ENCODE measurements around the gene TAGLN. TPM values are rescaled to one million over a fixed set of nuclear protein-coding genes. Genes with fewer than 3 reads are reported as not detected.

TAGLN gene
- 1,988 TPM for total RNA-seq

DNA sequence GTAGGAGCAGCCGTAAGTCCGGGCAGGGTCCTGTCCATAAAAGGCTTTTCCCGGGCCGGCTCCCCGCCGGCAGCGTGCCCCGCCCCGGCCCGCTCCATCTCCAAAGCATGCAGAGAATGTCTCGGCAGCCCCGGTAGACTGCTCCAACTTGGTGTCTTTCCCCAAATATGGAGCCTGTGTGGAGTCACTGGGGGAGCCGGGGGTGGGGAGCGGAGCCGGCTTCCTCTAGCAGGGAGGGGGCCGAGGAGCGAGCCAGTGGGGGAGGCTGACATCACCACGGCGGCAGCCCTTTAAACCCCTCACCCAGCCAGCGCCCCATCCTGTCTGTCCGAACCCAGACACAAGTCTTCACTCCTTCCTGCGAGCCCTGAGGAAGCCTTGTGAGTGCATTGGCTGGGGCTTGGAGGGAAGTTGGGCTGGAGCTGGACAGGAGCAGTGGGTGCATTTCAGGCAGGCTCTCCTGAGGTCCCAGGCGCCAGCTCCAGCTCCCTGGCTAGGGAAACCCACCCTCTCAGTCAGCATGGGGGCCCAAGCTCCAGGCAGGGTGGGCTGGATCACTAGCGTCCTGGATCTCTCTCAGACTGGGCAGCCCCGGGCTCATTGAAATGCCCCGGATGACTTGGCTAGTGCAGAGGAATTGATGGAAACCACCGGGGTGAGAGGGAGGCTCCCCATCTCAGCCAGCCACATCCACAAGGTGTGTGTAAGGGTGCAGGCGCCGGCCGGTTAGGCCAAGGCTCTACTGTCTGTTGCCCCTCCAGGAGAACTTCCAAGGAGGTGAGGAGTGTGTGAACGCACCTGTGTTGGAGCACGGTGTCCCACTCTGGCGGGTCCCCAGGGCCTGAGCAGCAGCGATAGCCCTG, at the start of gene TAGLN:
TAGLN (plus strand) TSS at position 318 of the 863 bp plus-strand sequence. CDS start 3,644 bp downstream, outside the sequence.
- intact Hi-C loops (cut with DNase I) = no loop called here
- DNase-seq (ENCODE audit: low spot score) (peak; percentile 85), ATAC-seq (peak; percentile 83)

DNA sequence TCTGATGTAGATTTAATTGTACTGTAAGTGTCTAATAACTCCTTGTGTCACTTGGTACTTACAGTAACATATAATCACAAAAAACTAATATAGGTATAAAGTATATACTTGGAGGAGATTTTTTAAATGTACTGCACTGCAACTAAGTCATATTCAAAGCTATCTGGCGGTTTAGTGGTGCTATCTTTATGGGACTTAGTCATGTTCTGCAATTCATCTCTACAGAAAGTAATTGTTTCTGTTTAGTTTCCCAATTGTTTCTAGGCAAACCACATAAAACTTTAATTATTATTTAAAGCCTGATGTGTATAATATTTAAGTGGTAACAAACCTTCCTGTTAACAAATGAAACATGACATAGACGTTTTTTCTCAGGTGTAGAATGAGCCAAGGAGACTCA, 47.1 kb upstream of the TAGLN start:
- ATAC-seq (no peak), DNase-seq (ENCODE audit: low spot score) (no peak)
- intact Hi-C loops (cut with DNase I) = no loop called here

DNA sequence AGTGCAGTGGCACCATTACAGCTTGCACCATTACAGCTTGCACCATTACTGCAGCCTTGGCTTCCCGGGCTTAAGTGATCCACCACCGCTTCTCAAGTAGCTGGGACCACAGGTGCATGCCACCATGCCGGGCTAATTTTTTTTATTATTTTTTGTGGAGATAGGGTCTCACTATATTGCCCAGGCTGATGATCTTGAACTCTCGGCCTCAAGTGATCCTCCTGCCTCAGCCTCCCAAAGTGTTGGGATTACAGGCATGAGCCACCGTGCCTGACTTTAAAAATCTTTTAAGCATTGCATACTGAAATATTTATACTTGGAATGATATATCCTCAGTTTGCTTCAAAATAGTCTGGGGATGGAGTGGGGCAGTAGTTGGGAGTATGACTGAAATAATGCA, 44.7 kb upstream of the TAGLN start:
- intact Hi-C loops (cut with DNase I) = no loop called here
- no peak for DNase-seq (ENCODE audit: low spot score)
- no peak for ATAC-seq

DNA sequence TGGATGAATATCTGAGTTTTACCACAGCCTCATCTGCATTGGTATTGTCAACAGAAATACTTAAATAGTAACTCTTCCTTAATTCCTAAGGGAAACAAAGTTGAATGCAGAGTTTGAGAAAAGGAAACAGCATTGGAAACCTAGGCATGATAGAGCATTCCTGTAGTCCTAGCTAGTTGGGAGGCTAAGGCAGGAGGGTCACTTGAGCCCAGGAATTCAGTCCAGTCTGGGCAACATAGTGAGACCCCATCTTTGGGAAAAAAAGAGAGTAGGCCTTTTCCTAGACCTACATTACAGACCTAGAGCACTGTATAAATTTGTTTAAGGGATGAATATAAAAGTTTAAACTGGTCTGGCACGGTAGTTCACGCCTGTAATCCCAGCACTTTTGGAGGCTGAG, 41.7 kb upstream of the TAGLN start:
- DNase-seq (ENCODE audit: low spot score) (no peak), ATAC-seq (no peak)
- intact Hi-C loops (cut with DNase I) = no loop called here

DNA sequence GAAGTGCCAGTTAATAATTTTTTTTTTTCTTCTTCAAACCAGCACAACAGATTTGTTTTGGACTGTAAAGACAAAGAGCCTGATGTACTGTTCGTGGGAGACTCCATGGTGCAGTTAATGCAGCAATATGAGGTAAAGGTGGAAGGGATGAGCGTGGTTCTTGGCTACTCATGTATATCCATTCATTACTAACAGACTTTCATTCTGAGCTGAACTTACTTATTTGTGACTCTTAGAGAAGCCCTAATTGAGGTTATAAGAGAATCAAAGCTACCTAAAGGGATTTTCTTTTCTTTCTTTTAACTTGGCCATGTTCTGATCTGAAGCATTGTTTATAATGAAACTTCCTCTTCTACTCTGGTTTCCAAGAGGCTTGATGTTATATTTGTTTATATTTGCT, 39.3 kb upstream of the TAGLN start:
- intact Hi-C loops (cut with DNase I) = no loop called here
- no peak for ATAC-seq
- no peak for DNase-seq (ENCODE audit: low spot score)

DNA sequence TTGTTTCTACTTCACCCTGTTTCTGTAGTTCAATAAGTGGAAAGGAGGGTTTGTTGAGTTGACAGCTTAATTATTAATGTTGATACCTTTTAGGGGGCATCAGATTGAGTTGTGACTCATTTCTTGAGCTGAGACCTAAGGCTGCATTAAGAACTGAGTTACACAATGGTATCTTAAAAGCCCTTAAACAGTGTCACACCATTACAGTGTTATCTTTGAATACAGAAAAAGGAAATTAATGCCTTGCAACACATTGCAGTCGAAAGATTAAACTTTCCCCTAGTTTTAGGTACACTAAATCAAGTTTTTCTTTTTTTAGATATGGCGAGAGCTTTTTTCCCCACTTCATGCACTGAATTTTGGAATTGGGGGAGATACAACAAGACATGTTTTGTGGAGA, 38.3 kb upstream of the TAGLN start:
- ATAC-seq = no peak
- DNase-seq (ENCODE audit: low spot score) = no peak
- intact Hi-C loops (cut with DNase I) = no loop called here

DNA sequence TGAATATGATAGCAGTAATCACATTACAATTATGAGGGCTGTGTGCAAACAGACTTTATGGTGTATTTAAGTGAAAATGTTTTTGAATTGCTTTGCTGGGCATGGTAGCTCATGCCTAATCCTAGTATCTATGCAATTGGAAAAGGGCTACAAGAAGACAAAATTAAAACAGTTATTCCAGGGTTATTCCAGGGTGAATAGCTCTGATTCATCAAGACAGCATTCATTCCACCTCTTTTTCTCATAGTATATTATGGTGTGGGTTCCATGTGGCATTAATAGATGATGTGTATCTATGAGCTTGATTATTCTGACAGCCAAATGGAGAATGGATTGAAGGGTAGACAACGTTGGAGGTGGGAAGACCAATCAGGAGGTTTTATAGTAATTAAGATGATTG, 32.7 kb upstream of the TAGLN start:
- intact Hi-C loops (cut with DNase I) = no loop called here
- DNase-seq (ENCODE audit: low spot score) = no peak
- ATAC-seq = no peak

DNA sequence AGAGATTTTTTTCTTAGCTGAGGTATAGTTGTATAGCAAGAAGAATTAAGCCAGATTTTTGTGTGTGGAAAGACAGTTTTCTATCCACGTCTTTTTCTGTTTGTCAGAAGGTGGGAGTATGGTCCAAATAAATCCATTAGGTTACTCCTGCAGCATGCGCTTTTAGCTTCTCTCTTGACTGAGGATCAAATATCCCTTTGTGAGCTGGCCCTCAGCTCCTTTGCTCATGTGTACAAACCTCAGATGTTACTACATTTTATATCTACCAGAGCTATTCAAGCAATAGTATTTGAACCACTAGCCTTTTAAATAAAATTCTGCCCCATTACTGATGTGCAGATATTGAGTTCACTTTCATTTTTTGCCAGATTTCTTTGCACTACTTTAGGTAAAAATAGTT, 29.4 kb upstream of the TAGLN start:
- ATAC-seq (no peak), DNase-seq (ENCODE audit: low spot score) (no peak)
- intact Hi-C loops (cut with DNase I) = no loop called here

DNA sequence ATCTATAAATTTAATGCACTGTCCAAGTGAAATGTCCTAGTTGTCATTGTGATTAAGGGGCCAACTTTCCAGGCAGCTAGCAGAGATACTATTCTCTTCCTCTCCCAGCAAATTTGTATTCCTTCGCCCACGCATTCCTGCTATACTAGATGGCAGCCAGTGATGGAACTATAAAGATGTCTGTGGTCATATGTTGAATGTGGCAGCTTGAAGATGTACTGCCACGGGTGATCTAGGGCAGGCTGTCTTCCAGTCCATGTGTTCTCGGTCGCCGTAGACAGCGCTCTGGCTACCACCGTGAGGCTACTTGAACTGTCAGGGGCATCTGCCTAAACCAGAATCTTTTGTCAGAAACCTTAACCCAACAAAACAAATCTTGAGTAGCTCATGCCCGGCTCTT, 29.0 kb upstream of the TAGLN start:
- no peak for DNase-seq (ENCODE audit: low spot score)
- no peak for ATAC-seq
- intact Hi-C loops (cut with DNase I) = no loop called here

DNA sequence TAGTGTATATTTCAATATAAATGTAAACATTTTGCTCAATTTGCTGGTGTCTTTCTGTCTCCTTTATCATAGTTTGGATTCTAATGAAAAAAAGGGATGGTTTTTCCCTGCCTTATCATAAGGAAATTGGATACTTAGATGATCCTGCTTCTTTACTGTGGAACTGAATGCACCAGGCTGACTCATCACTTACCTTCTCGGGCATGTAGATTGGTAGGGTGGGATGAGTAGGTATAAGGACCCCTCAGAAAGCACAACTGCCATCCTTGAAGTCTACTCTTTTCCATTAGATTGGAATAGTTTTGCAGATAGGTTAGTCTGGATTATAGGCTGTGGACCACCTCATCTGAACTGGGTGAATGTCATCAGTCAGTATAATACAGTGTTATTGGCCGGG, 28.2 kb upstream of the TAGLN start:
- intact Hi-C loops (cut with DNase I) = no loop called here
- ATAC-seq = peak; percentile 28
- no peak for DNase-seq (ENCODE audit: low spot score)

DNA sequence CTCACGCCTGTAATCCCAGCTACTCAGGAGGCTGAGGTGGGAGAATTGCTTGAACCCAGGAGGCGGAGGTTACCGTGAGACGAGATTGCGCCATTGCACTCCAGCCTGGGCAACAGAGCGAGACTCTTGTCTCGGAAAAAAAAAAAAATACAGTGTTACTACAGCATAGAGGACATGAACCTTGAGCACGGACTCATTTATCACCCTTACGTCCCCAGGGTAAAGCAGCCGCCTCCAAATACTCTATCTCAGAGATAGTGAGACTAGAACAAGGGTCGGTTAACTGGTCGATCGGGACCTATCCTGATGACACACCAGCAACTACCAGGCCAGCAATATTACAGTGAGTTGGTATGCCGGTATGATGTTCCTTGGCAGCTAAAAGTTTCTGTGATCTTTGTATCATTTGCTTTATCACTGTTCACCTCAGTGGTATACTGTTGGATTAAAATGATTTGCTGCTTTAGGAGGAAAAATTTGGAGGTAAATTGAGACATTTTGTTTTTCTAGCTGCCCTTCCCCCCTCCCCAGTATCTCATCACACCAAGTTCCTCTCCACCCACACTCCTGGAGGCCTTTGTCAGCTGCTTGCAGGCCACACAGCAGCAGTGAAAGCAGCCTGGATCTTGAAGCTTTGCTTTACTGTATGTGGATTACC, 27.6 kb upstream of the TAGLN start:
- ATAC-seq (peak; percentile 51), DNase-seq (ENCODE audit: low spot score) (no peak)
- intact Hi-C loops (cut with DNase I) = no loop called here

DNA sequence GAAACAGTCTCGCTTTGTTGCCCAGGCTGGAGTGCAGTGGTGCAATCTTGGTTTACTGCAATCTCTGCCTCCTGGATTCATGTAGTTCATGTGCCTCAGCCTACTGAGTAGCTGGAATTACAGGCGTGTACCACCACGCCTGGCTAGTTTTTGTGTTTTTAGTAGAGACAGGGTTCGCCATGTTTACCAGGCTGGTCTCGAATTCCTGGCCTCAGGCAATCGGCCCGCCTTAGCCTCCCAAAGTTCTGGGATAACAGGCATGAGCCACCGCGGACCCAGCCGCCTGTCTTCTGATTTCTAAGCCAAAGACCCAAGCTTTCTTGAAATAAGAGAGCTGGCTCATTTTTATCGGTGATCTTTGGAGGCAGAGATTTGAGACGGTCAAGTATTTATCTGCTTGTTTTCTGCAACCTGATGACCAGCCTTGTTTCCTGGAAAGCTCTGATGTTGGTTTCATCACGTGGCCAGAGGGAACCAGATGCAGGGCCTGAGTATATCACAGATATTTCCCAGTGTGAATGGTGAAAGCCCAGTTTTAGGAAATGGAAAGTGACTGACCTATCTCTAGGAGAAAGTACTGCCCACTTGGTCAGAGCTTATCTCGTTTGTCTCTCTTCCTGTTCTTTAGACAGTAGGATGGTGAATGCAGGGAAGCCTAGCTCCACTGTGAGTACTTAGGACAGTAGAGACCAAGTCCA, 26.3 kb upstream of the TAGLN start:
- DNase-seq (ENCODE audit: low spot score) = no peak
- ATAC-seq = no peak
- intact Hi-C loops (cut with DNase I) = no loop called here

DNA sequence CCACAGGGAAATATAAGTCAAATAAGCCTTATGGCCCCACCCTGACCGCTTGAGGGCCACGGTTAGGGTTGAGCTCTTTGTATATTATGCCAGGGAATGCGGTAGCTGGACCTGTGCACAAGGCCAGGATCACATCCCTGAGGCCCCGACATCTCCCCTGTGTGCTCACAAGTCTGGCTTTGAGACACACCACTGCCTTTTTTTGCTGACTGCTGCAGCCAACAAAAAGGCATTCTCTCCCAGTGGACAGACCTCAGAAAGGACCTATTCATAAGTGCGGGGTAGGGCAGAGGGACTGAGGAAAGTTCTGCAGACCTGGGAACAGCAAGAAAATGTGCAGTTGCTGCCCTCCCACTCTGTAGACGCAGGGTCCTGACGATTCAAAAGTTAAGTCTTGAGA, 24.1 kb upstream of the TAGLN start:
- no peak for DNase-seq (ENCODE audit: low spot score)
- ATAC-seq = no peak
- intact Hi-C loops (cut with DNase I) = no loop called here

DNA sequence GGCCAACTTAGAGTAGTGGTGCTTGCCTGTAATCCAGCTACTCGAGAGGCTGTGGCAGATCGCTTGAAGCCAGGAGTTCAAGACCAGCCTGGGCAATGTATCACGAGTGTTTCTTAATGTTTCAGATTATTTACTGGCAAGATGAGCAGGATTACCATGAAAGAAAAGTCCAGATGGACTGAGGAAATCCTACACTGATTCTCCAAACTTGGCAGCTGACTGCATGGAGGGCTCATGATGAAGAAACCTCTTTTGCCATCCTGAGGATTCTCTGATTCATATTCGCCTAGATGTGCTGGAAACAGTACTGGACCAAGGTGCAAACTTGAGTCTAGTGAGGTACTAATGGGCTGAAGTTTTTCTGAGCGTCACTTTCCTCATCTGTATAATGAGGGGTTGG, 23.4 kb upstream of the TAGLN start:
- DNase-seq (ENCODE audit: low spot score) (no peak), ATAC-seq (no peak)
- intact Hi-C loops (cut with DNase I) = no loop called here

DNA sequence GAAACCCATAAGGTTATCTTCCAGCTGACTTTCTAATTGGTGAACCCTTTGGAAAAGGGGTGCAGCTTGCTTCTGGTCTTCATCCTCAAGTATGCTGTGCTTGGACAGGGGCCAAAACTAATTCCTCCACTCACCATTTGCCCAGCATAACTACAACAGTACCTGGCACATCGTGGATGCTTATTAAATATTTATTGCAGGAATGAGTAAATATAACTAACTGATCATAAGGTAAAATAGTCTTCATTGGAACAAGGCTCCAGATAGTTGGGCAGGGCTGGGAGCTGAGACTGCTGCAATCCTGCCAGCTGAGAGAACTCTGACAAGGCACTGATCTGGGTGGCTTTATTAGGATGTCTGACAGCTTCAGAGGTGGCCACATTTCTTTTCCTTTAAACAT, 23.0 kb upstream of the TAGLN start:
- ATAC-seq = no peak
- intact Hi-C loops (cut with DNase I) = no loop called here
- DNase-seq (ENCODE audit: low spot score) = no peak

DNA sequence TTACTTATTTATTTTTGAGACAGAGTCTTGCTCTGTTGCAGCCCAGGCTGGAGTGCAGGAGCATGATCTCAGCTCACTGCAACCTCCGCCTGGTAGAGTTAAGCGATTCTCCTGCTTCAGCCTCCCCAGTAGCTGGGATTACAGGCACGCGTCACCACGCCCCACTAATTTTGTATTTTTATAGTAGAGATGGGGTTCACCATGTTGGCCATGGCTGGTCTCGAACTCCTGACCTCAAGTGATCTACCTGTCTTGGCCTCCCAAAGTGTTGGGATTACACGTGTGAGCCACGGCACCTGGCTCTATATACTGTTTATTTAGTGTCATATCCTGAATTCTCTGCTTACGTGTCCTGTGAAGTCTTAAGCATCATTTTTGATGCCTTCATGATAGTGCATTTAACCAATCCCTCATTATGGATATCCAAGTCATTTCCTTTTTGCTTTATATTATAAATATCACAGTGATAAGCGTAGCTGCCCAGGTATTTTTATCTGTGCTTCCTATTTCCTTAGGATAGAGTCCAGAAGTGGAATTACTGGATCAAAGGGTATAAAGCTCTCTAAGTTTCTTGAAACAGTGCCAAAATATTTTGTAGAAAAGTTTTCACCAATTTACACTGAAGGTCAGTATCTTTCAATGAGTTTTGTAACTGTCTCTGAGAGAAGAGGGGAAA, 21.5 kb upstream of the TAGLN start:
- ATAC-seq (no peak), DNase-seq (ENCODE audit: low spot score) (no peak)
- intact Hi-C loops (cut with DNase I) = no loop called here

DNA sequence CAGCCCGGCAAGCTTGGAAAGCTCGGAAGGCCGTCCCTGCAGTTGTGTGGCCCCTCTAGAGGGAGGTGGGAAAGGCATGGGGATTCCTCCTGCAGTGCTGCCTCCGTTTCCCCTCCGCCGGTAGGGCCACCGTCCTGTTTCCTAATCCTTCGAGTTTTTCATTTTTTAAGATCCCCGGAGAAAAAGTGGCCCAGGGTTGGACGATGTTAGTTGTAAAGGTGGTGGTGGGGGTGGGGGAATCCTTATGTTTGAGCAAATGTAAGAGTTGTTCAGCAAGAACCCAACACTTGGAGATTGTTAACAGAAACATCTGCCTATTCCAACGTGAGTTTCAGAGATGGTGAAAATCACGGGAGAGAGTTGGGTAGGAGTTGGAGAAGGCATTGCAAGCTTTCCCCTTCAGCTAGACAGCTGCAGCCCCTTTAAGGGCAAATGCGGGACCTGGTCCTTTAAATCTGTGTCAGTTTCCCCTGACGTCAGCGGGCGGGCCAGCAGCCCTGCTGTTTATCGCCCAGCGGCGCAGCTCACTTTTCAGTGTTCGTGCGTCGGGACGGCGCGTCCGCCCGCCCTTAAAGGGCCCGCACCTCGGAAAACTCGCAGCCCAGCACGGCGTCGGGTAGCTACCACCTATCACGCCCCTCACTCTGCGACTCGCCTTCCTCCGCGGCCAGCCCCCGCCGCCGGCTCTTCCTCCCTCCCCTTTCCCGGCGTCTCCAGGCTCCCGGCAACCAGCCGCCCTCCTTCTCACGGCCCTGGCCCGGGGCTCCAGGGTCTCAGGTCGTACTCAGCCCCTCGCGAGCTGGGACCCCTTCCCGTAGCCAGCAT, 20.7 kb upstream of the TAGLN start, which contains the start of gene SIDT2:
SIDT2 (plus strand) TSS at position 534 of the 825 bp plus-strand sequence. CDS start 521 bp downstream, outside the sequence.
- ATAC-seq (peak; percentile 95), DNase-seq (ENCODE audit: low spot score) (peak; percentile 97)
- intact Hi-C loops (cut with DNase I) = no loop called here
